Ovary (tissue), 9 donors: Measurements from ENCODE around the gene NUDCD3. TPM values are rescaled to one million over a fixed set of nuclear protein-coding genes. Genes with fewer than 3 reads are reported as not detected.
"Not testable (repeated sequence)": the region's sequence is repeated elsewhere in the genome, so short reads cannot be mapped to it uniquely, and the experiment has no call there.

ENCODE experiments used
- DNase-seq, 5 donors: peaks; one replicate each; pipeline ENCODE4 v3.0.0-alpha.2; 2019 to 2020
- H3K27ac ChIP-seq, 2 donors: fragments of 200-600 bp; one replicate each; pipeline versions ENCODE4 v1.5.1 to v1.8.0; 2019 to 2022
- H3K27me3 ChIP-seq: fragments of 200-600 bp; one replicate; pipeline ENCODE4 v1.8.0; 2022
- H3K36me3 ChIP-seq: fragments of 200-600 bp; sonication (generic); one replicate; pipeline ENCODE4 v1.5.1; 2019
- H3K4me1 ChIP-seq: one replicate; pipeline ENCODE4 v1.8.1; 2013; ENCODE audit warnings: mild to moderate bottlenecking, moderate library complexity; ENCODE audit not compliant: insufficient read depth
- H3K4me3 ChIP-seq: fragments of 200-600 bp; sonication (generic); one replicate; pipeline ENCODE4 v1.5.1; 2017
- H3K9me3 ChIP-seq, 2 donors: fragments of 200-600 bp in 1 of 2; sonication (generic) in 1 of 2; one replicate each; pipeline versions ENCODE4 v1.5.1 to v1.8.1; 2013 to 2019; ENCODE audit warnings: mild to moderate bottlenecking in 1 of 2, moderate library complexity in 1 of 2
- CTCF ChIP-seq, 3 donors: fragments of 450-650 bp in 2 of 3; fragments of 200-600 bp in 1 of 3; IDR thresholded peaks; one replicate each; pipeline versions ENCODE4 v1.5.1 to v1.8.0; 2016 to 2022; ENCODE audit warnings: antibody characterized with exemption in 3 of 3, mild to moderate bottlenecking in 1 of 3
- EP300 ChIP-seq: sonication (generic); formaldehyde crosslinking; IDR thresholded peaks from one replicate; pipeline ENCODE4 v1.6.1; 2017; ENCODE audit warnings: antibody characterized with exemption
- POLR2A ChIP-seq: fragments of 450-650 bp; IDR thresholded peaks from one replicate; pipeline ENCODE4 v1.6.1; 2017; ENCODE audit warnings: antibody characterized with exemption, mild to moderate bottlenecking, moderate library complexity
- WGBS, 3 donors: extraction: QIAGEN DNeasy Blood & Tissue Kit in 1 of 3; methylation state at CpG; one replicate each; pipeline versions ENCODE4 v1.1.5 to v1.1.7; 2013 to 2017; 5-methylcytosine and 5-hydroxymethylcytosine counted together
- intact Hi-C, 4 donors: fragments of 100-400 bp; cut with DNase I; formaldehyde crosslinking; loops; one replicate each; pipeline versions ENCODE4 v1.11.0 to v1.15.1; 2022 to 2023
- polyA plus RNA-seq, 2 donors: library from polyadenylated mRNA; stranded (reverse); fragments of 200-250 nt in 1 of 2; fragments of 350-450 nt in 1 of 2; fragmentation: Illumina TruSeq in 1 of 2; extraction: RNeasy Lipid Tissue Mini Kit (QIAGEN cat#74804) in 1 of 2; gene quantifications; one replicate each; pipeline ENCODE4 v1.2.3, GENCODE V29; 2013 to 2014
- total RNA-seq, 7 donors: library from RNA; depleted of rRNA in 2 of 7; stranded (reverse); fragments of >200 nt in 2 of 7; fragmentation: NEBNext Ultra II Directional in 3 of 7; extraction: Animal tissue kit (Norgen Biotek cat#: 25700) in 3 of 7; gene quantifications; one replicate each; pipeline versions ENCODE4 v1.1.0 to v1.2.4, GENCODE V29; 2016 to 2023
- donor health status: DM: no; HTN: no; CAD: no; lungs with moderate emphysema.
- donor health status: DM: no; HTN: no; CAD: no.
- donor health status: Bipolar disorder and iron deficiency.
- donor health status: DM: yes; HTN: yes; CAD: no.
- donor health status: DM: no; HTN: no; CAD: no.
- donor health status: DM: yes; HTN: yes; CAD: no.

The NUDCD3 gene
- total and polyA plus RNA-seq, 9 donors: 32.1 to 117 (median 102) TPM

GRCh38 chr7:44433255-44434022 is 57.0 kb downstream of the NUDCD3 start:
- H3K4me3 ChIP-seq: no peak overlapping the region
- no peaks in the 10 kb centered on the region for H3K27me3 ChIP-seq
- no peak for DNase-seq
- no peaks in the 10 kb centered on the region for H3K4me1 ChIP-seq
- H3K36me3 ChIP-seq: no peaks in the 10 kb centered on the region
- intact Hi-C loops: no loop called here
- no peak overlapping the region for H3K27ac ChIP-seq
- H3K9me3 ChIP-seq: no peaks in the 10 kb centered on the region
- TF ChIP-seq CTCF (IDR thresholded peaks at IDR 0.05): no peak
- no peak for TF ChIP-seq EP300
- TF ChIP-seq POLR2A: no peak
- WGBS, 3 donors: 78 to 80% (median 78%) methylated on average over 10 of the region's 10 CpGs

GRCh38 chr7:44432381-44432977 is 58.0 kb downstream of the NUDCD3 start:
- Histone ChIP-seq H3K9me3 (no peaks in the 10 kb centered on the region), H3K36me3 (no peaks in the 10 kb centered on the region), H3K27ac (no peak overlapping the region), H3K27me3 (no peaks in the 10 kb centered on the region), H3K4me1 (no peaks in the 10 kb centered on the region), H3K4me3 (no peak overlapping the region)
- intact Hi-C loops: no loop called here
- WGBS, 3 donors: 86 to 92% (median 92%) methylated on average over 6 of the region's 6 CpGs
- TF ChIP-seq EP300: no peak
- TF ChIP-seq POLR2A: no peak
- DNase-seq: no peak

GRCh38 chr7:44431091-44431608 is 59.3 kb downstream of the NUDCD3 start:
- no peaks in the 10 kb centered on the region for H3K9me3 ChIP-seq
- H3K27ac ChIP-seq: no peak overlapping the region
- no peaks in the 10 kb centered on the region for H3K36me3 ChIP-seq
- no peak for DNase-seq
- H3K4me3 ChIP-seq: no peak overlapping the region
- 77 to 88% (median 81%) methylated on average over 2 of the region's 2 CpGs for WGBS, 3 donors
- H3K27me3 ChIP-seq: no peaks in the 10 kb centered on the region
- intact Hi-C loops: no loop called here
- no peaks in the 10 kb centered on the region for H3K4me1 ChIP-seq
- no peak for TF ChIP-seq POLR2A

- Histone ChIP-seq H3K27me3 (no peaks in the 10 kb centered on the region), H3K27ac (no peak overlapping the region), H3K4me1 (no peaks in the 10 kb centered on the region), H3K36me3 (no peaks in the 10 kb centered on the region), H3K4me3 (no peak overlapping the region), H3K9me3 (no peaks in the 10 kb centered on the region)
- no peak for DNase-seq
- no peak for TF ChIP-seq POLR2A
- TF ChIP-seq EP300: no peak
- TF ChIP-seq CTCF (IDR thresholded peaks at IDR 0.05): no peak
- intact Hi-C loops: no loop called here
- WGBS, 3 donors: 85 to 92% (median 87%) methylated on average over 4 of the region's 4 CpGs
Observed at GRCh38 chr7:44430054-44430453, 60.4 kb downstream of the NUDCD3 start.

- H3K27ac ChIP-seq, H3K27me3 ChIP-seq, DNase-seq, H3K36me3 ChIP-seq, H3K4me3 ChIP-seq, H3K4me1 ChIP-seq, H3K9me3 ChIP-seq, intact Hi-C loops: not testable (repeated sequence)
- 90 to 100% (median 95%) methylated on average over 2 of the region's 2 CpGs for WGBS, 3 donors
Observed at GRCh38 chr7:44424762-44425161, 65.7 kb downstream of the NUDCD3 start.

GRCh38 chr7:44416941-44417340 is 73.5 kb downstream of the NUDCD3 start:
- Histone ChIP-seq H3K4me1 (no peaks in the 10 kb centered on the region), H3K36me3 (no peaks in the 10 kb centered on the region), H3K9me3 (no peaks in the 10 kb centered on the region), H3K27ac (no peak overlapping the region), H3K27me3 (no peaks in the 10 kb centered on the region), H3K4me3 (no peak overlapping the region)
- no peak for DNase-seq
- no peak for TF ChIP-seq POLR2A
- TF ChIP-seq CTCF (IDR thresholded peaks at IDR 0.05): no peak
- TF ChIP-seq EP300: no peak
- intact Hi-C loops: no loop called here
- WGBS, 3 donors: 63 to 71% (median 66%) methylated on average over 6 of the region's 6 CpGs
